T-helper 2 cell treated with Interferon-gamma antibody and Interleukin-4, amounts not matched to agents 5 μg/mL and 100 μg/mL, for 36 hours (primary cell): ENCODE data around the gene HELB.

Source experiments
- DNase-seq: peaks from one replicate; pipeline ENCODE4 v3.0.0; 2021; ENCODE audit warnings: low spot score
- H3K27ac Mint-ChIP-seq: one replicate; pipeline ENCODE4 v1.8.0; 2021; ENCODE audit warnings: mild to moderate bottlenecking, mixed read lengths
- H3K27me3 Mint-ChIP-seq: one replicate; pipeline ENCODE4 v1.8.0; 2021; ENCODE audit warnings: low read depth, mixed read lengths
- H3K36me3 Mint-ChIP-seq: one replicate; pipeline ENCODE4 v1.8.0; 2021; ENCODE audit warnings: low read depth, mixed read lengths
- H3K4me1 Mint-ChIP-seq: one replicate; pipeline ENCODE4 v1.8.0; 2021; ENCODE audit warnings: low read depth, mixed read lengths
- H3K4me3 Mint-ChIP-seq: one replicate; pipeline ENCODE4 v1.8.0; 2022; ENCODE audit warnings: mild to moderate bottlenecking, moderate library complexity, mixed read lengths
- H3K9me3 Mint-ChIP-seq: one replicate; pipeline ENCODE4 v1.8.0; 2021; ENCODE audit warnings: mixed read lengths

Gene HELB

DNA sequence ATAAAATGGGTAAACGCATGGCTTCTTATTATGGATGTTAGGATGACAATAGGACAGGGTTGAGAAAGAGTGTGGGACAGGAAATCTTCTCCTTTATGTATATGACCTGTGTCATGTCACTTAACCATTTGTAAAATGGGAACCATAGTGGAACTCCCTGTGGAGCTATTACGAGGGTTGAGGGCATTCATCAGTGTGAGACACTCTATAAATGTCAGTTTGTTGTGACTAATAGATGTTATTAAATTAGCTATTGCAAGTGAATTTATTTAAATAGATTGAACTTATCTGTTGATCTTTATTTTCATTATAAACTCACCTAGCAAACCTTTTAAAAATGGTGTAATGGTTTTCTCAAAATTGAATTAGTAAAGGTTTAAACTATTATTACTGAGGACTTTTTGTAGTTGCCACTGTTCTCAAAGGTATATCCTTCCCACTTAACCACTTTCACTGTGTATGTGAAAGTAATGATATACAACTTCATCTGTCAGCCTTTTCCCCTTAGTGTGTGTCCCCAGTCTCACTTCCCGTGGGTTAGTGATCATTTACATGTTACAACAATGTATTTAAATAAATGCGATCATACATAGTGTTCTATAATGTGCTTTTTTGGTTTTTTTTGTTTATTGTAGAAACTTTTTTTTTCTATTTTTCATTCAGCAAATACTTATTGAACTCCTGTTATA is 17.1 kb downstream of the HELB start:
- peaks cover 68% of the 10 kb centered on the region for H3K36me3 Mint-ChIP-seq

DNA sequence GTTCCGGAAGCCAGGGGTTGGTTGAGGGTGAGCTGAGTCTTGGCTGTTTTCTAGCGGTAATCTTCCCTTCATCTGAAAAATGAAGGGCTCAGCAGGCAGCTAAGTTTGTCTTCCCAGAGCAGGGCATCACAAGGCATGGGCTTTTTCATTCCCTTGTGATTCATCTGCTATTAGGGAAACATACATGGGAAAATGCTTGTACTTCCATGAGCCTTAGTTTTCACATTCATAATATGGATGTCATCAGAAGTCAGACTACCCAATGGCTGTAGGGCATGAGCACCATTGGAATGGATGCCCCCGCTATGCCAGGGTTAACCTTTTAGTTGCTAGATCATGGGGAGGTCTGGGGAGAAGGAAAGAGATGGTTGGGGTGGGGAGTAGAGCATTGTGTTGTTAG is 18.7 kb downstream of the HELB start:
- peaks cover 71% of the 10 kb centered on the region for H3K36me3 Mint-ChIP-seq
- H3K27me3 Mint-ChIP-seq: no peaks in the 10 kb centered on the region
- H3K9me3 Mint-ChIP-seq: no peaks in the 10 kb centered on the region
- H3K27ac Mint-ChIP-seq: no peak overlapping the region
- no peak overlapping the region for H3K4me3 Mint-ChIP-seq
- H3K4me1 Mint-ChIP-seq: peaks cover 28% of the 10 kb centered on the region
- no peak for DNase-seq

More for the DNA sequence above, 17.1 kb downstream of the HELB start:
- no peaks in the 10 kb centered on the region for H3K9me3 Mint-ChIP-seq
- H3K4me3 Mint-ChIP-seq: no peak overlapping the region
- H3K27ac Mint-ChIP-seq: no peak overlapping the region
- peaks cover 29% of the 10 kb centered on the region for H3K4me1 Mint-ChIP-seq
- no peaks in the 10 kb centered on the region for H3K27me3 Mint-ChIP-seq
- DNase-seq: no peak

DNA sequence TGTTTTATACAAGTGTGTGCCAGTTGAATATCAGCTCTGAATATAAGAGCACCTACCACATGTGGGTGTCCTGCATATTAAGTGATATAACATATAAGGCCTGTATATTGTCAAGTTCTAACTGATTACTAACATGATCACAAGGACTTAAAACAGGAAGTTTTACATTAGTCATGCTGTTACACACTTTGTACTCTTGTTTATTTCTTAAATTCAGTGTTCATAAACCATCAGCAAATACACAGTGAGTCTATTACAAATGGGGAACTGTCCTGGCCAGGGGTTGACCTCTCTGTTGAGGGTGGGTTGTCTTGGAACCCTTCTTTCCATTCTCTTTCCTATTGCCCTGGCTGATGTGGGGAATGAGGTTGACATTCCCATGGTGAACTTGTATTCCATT is 19.1 kb downstream of the HELB start:
- H3K9me3 Mint-ChIP-seq: no peaks in the 10 kb centered on the region
- peaks cover 71% of the 10 kb centered on the region for H3K36me3 Mint-ChIP-seq
- no peak overlapping the region for H3K4me3 Mint-ChIP-seq
- peaks cover 25% of the 10 kb centered on the region for H3K4me1 Mint-ChIP-seq
- H3K27me3 Mint-ChIP-seq: no peaks in the 10 kb centered on the region
- DNase-seq: no peak
- no peak overlapping the region for H3K27ac Mint-ChIP-seq

DNA sequence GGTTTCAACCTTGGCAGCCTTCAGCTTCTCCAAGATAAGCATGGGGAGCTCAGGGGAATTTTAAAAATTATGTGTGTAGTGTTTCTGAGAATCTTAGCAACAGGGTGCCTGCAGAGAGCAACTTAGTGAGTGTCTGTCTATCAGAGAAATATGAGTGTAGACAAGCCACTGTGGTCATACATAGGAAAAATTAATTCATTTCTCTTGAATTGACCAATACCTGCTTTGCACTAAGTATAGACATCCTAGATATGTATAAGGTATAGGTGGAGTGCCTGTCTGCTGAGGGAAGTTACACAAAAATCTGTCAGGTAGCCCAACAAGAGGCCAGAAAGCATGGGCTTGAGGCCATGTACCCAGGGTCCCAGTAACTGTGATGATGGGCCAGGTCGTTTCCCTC is 20.7 kb downstream of the HELB start:
- H3K27me3 Mint-ChIP-seq: no peaks in the 10 kb centered on the region
- no peak for DNase-seq
- H3K36me3 Mint-ChIP-seq: peaks cover 73% of the 10 kb centered on the region

DNA sequence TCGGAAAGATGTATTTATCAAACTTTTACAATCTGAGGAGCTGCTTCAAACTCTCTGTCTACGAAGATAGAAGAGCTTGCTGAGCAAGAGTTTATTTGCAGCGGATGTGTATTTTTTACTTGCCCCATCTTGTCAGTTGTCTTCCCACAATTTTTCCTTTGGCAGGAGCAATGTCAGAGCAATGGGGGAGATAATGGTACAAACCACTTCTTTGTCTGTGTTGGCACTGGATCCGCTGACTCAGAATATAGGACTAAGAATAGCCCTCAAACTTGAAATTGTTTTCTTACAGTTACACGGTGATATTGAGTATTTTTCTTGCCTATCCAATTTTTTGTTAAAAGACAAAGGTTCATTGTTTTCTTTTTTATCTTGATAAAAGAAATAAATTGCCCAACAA is 27.6 kb downstream of the HELB start:
- H3K9me3 Mint-ChIP-seq: no peaks in the 10 kb centered on the region
- H3K27ac Mint-ChIP-seq: no peak overlapping the region
- H3K4me3 Mint-ChIP-seq: no peak overlapping the region
- H3K27me3 Mint-ChIP-seq: no peaks in the 10 kb centered on the region
- peaks cover 58% of the 10 kb centered on the region for H3K36me3 Mint-ChIP-seq
- no peak for DNase-seq
- H3K4me1 Mint-ChIP-seq: peaks cover 11% of the 10 kb centered on the region

More for the DNA sequence above, 20.7 kb downstream of the HELB start:
- Mint-ChIP-seq H3K4me1 (peaks cover 25% of the 10 kb centered on the region), H3K9me3 (no peaks in the 10 kb centered on the region), H3K4me3 (no peak overlapping the region), H3K27ac (no peak overlapping the region)

DNA sequence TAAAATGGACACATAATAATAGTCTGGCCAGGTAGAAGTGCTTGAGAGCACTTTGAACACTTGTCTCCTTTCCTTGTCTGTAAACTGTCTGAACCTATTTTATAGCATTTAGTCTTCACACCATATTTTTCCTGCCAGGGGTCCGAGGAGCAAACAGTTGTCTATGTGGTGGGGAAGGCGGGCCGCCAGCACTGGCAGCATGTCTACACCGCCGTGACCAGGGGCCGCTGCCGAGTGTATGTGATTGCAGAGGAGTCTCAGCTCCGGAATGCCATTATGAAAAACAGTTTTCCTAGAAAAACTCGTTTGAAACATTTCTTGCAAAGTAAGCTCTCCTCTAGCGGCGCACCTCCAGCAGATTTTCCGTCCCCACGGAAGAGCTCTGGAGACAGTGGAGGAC is 28.7 kb downstream of the HELB start:
- Mint-ChIP-seq H3K4me1 (peaks cover 11% of the 10 kb centered on the region), H3K27ac (no peak overlapping the region), H3K9me3 (no peaks in the 10 kb centered on the region), H3K36me3 (peaks cover 48% of the 10 kb centered on the region), H3K4me3 (no peak overlapping the region), H3K27me3 (no peaks in the 10 kb centered on the region)
- no peak for DNase-seq

DNA sequence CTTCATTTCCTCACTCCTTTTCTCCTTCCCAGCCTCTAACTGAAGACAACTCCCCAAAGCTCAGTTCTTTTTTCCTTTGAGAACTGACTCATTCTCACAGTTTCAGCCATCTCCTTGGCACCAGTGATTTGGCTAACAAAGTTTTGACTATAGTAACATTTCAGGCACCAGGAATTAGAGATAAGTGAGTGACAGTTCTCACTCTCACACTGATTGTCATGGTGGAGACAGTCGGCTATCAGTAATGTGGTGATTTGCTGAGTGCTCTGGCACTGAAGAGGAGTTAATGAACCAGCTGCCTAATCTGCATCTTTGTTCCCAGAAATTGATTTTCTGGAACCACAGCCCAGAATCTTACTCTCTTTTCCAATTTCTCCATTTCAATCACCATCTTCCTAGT is 29.5 kb downstream of the HELB start:
- Mint-ChIP-seq H3K27ac (no peak overlapping the region), H3K9me3 (no peaks in the 10 kb centered on the region), H3K27me3 (no peaks in the 10 kb centered on the region), H3K36me3 (peaks cover 45% of the 10 kb centered on the region), H3K4me3 (no peak overlapping the region), H3K4me1 (peaks cover 11% of the 10 kb centered on the region)
- no peak for DNase-seq

DNA sequence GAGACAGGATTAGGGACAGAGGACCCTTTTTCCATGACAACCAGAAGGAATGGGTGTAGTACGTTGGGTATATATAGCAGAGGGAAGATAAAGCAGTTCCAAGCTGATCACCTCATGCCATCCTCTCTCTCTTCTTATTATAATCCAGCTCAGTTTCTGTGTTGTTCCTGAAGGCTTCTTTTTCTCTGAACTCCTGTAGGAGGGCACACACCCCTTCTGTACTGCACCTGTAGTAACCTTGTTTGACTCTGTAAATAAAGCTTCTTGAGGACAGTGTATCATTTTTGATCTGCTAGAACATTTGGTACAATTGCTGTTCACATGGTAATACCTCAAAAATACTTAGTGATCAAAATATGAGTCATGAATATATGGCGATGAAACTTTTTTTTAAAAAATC is 33.5 kb downstream of the HELB start:
- Mint-ChIP-seq H3K27ac (no peak overlapping the region), H3K36me3 (peaks cover 55% of the 10 kb centered on the region), H3K4me3 (no peak overlapping the region), H3K9me3 (peaks cover 1% of the 10 kb centered on the region), H3K4me1 (peaks cover 7% of the 10 kb centered on the region), H3K27me3 (no peaks in the 10 kb centered on the region)
- no peak for DNase-seq

DNA sequence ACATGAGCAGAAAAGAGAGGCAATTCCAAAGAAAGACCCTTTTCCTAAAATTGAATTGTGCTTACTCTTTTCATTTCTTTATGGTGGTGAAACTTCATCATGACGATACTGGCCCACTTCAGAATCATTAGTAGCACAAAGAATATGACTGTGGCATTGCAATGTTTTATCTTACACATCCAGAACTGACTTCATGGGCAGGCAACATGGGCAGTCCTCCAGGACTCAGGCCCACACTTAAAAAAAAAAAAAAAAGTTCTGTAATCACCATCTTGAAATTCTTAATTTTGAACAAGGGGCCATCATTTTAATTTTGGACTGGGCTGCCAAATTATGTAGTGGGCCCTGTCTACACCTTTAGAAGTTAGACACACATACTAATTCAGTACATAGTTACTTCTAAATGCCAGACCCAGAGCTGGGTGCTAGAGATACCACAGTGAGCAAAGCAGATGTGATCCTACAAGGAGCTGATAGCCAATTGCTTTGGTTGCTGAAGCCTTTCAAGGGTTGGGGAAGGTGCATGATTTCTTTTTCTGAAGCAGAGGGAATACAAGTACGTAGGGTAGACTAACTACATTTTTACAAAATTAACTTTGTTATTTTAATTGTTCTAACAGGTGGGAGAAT is 35.2 kb downstream of the HELB start:
- Mint-ChIP-seq H3K9me3 (peaks cover 15% of the 10 kb centered on the region), H3K4me1 (peaks cover 3% of the 10 kb centered on the region), H3K27me3 (no peaks in the 10 kb centered on the region), H3K4me3 (no peak overlapping the region), H3K36me3 (peaks cover 55% of the 10 kb centered on the region), H3K27ac (no peak overlapping the region)
- no peak for DNase-seq

DNA sequence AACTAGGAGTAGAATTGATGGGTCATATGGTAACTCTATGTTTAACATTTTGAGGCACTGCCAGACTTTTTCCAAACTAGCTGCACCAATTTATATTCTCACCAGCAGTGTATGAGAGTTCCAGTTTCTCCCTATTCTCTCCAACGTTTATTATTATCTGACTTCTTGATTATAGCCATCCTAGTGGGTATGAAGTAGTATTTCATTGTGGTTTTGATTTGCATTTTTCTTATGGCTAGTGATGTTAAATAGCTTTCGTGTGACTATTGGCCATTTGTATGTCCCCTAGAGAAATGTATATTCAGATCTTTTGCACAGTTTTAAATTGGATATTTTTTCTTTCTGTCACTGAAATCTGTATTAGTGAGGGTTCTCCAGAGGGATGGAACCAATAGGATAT is 37.8 kb downstream of the HELB start:
- Mint-ChIP-seq H3K4me1 (peaks cover 12% of the 10 kb centered on the region), H3K4me3 (no peak overlapping the region), H3K36me3 (peaks cover 67% of the 10 kb centered on the region), H3K27me3 (no peaks in the 10 kb centered on the region), H3K9me3 (peaks cover 21% of the 10 kb centered on the region), H3K27ac (no peak overlapping the region)
- DNase-seq: no peak

DNA sequence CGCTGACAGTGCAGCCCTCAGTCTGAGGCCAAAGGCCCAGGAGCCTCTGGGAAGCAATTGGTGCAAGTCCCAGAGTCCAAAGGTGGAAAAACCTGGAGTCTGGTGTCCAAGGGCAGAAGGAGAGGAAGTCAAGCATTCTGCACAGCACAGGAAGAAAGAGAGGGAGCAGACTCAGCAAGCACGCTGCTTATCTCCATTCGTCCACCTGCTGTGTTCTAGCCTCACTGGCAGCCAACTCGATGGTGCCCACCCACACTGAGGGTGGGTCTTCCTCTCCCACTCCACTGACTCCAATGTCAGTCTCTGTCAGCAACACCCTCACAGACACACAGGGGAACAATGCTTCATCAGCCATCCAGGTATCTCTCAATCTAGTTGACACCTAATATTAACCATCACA is 38.8 kb downstream of the HELB start:
- Mint-ChIP-seq H3K27me3 (no peaks in the 10 kb centered on the region), H3K36me3 (peaks cover 76% of the 10 kb centered on the region), H3K4me3 (no peak overlapping the region), H3K4me1 (peaks cover 22% of the 10 kb centered on the region), H3K9me3 (peaks cover 21% of the 10 kb centered on the region), H3K27ac (no peak overlapping the region)
- no peak for DNase-seq

DNA sequence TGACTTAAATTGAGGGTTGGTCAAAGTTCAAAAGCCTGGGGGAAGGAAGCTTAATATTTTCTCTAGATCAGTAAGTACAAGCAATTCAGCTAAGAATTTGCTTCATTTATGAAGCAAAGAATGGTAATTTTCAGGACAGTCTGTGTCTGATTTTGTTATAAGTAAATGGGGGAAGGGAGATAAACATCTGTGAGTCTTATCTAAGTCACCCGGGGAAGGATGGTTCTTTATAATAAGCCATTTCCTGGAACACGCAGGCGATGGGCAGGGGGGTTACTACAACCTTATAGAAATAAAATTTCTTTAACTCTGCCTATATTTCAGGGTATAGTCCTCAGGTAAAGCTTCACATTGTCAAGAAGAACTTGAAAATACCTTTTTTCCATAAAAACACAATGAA is 42.9 kb downstream of the HELB start:
- Mint-ChIP-seq H3K27ac (peak overlapping the region; percentile 42), H3K27me3 (no peaks in the 10 kb centered on the region), H3K4me1 (peaks cover 26% of the 10 kb centered on the region), H3K4me3 (peak overlapping the region; percentile 40), H3K9me3 (peaks cover 21% of the 10 kb centered on the region), H3K36me3 (peaks cover 71% of the 10 kb centered on the region)
- DNase-seq: no peak

DNA sequence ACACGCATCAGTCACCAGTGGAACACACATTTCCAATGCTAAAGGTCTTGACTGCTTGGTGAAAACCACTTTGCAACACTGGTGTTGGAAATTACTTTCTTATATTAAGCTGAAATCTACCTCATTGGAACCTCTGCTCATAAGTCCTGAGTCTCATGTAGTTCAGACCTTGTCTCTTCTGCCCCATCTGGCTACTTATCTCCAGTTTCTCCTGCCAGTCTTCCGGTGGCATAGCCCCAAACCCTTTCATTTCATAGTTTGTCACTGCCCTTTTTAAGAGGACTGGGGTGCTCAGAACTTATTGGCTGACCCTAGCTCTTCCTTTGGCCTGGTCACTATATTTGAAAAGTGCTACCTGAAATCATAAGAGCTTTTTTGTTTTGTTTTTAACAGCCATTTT is 43.7 kb downstream of the HELB start:
- Mint-ChIP-seq H3K4me3 (peak overlapping the region; percentile 29), H3K27ac (peak overlapping the region; percentile 36), H3K9me3 (peaks cover 18% of the 10 kb centered on the region), H3K36me3 (peaks cover 69% of the 10 kb centered on the region), H3K4me1 (peaks cover 29% of the 10 kb centered on the region), H3K27me3 (no peaks in the 10 kb centered on the region)
- DNase-seq: no peak

DNA sequence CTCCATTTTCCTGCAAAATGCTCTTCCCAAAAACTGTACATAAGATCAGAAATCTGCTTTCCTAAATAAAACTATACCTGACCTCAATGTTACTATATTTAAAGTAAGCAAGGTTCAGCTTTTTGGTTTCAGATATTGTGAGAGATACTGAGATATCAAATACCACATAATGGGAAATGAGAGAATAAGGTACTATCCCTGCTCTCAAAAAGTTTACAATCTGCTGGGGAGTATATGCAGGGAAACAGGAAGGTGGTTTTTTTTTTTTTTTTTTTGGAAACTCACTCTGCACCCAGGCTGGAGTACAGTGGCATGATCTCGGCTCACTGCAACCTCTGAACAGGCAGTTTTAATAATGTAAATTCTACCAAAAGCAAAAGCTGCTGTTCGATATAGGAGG is 49.0 kb downstream of the HELB start:
- no peak for DNase-seq
- Mint-ChIP-seq H3K27ac (no peak overlapping the region), H3K4me3 (no peak overlapping the region), H3K27me3 (no peaks in the 10 kb centered on the region), H3K4me1 (peaks cover 7% of the 10 kb centered on the region), H3K9me3 (no peaks in the 10 kb centered on the region), H3K36me3 (peaks cover 37% of the 10 kb centered on the region)

DNA sequence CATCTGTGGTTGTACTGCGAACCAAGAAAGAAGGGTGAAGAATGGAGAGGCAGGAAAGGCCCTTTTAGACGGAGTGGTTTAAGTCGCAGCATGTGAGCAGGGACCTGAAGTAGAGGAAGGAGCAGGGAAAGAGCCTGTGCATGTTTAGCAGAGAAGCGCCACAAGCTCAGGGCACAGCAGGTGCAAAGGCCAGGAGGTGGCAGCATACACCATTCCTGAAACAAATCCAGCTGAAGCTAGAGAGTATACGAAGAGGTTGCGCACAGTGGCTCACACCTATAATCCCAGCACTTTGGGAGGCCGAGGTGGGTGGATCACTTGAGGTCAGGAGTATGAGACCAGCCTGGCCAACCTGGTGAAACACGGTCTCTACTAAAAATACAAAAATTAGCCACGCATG is 49.9 kb downstream of the HELB start:
- Mint-ChIP-seq H3K27me3 (no peaks in the 10 kb centered on the region), H3K27ac (no peak overlapping the region), H3K9me3 (no peaks in the 10 kb centered on the region), H3K36me3 (peaks cover 32% of the 10 kb centered on the region), H3K4me3 (no peak overlapping the region), H3K4me1 (peaks cover 7% of the 10 kb centered on the region)
- DNase-seq: no peak
